Endothelial cell of umbilical vein (primary cell): Measurements from ENCODE around the gene PLEKHM2.

Experiments
- EZH2 ChIP-seq: IDR thresholded peaks from 2 replicates; pipeline ENCODE4 v1.6.1; 2012; ENCODE audit warnings: borderline replicate concordance, low read depth, mild to moderate bottlenecking, moderate library complexity, low read length, inconsistent platforms; ENCODE audit not compliant: severe bottlenecking
- GATA2 ChIP-seq: IDR thresholded peaks from 2 replicates; pipeline ENCODE4 v1.7.0; 2011; ENCODE audit warnings: low read depth, mild to moderate bottlenecking, moderate library complexity, mixed read lengths, low read length; ENCODE audit not compliant: insufficient read length, insufficient read depth
- JUN ChIP-seq: IDR thresholded peaks from 2 replicates; pipeline ENCODE4 v1.6.1; 2011; ENCODE audit warnings: borderline replicate concordance, low read depth; ENCODE audit not compliant: insufficient read length, insufficient read depth
- MYC ChIP-seq: IDR thresholded peaks from one replicate; pipeline ENCODE4 v1.6.1; 2011; ENCODE audit warnings: mild to moderate bottlenecking, low read depth, low read length
- POLR2A ChIP-seq: IDR thresholded peaks from 2 replicates; pipeline ENCODE4 v1.6.1; 2012; ENCODE audit warnings: low read depth, mild to moderate bottlenecking, control low read depth, low read length
- POLR2AphosphoS5 ChIP-seq: IDR thresholded peaks from 2 replicates; pipeline ENCODE4 v1.6.1; 2012; ENCODE audit warnings: low read depth, mild to moderate bottlenecking, control low read depth, low read length, moderate library complexity; ENCODE audit not compliant: insufficient read depth
- TF ChIP-seq, protein P1 (sequence below), 2 donors: IDR thresholded peaks; 1 replicate in 1 of 2; 2 replicates in 1 of 2; pipeline ENCODE4 v1.5.1; 2011; ENCODE audit warnings: low read length in 2 of 2, mild to moderate bottlenecking in 2 of 2, moderate library complexity in 2 of 2, control low read depth in 1 of 2, inconsistent platforms in 1 of 2, low read depth in 1 of 2; ENCODE audit not compliant: insufficient read depth in 1 of 2; ENCODE audit errors: extremely low read depth in 1 of 2

DNA sequence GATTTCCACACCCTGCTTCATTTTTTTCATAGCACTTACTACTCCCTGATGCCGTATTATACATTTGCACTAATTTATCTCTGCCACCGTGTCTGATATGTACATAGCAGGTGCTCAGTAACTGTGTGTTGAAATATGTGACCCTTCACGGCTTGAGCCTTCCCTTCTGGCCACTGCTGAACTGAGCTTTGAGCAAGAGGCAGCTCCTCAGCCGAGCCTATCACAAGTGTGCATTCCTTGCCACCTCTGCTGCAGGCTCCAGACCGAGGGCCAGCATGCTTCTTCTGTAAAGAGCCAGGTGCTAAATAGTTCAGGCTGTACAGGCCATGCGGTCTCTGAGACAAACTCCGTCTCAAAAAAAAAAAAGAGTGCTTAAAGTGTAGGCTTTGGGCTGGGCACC, 22.6 kb downstream of the PLEKHM2 start:
- TF ChIP-seq, protein P1, sequence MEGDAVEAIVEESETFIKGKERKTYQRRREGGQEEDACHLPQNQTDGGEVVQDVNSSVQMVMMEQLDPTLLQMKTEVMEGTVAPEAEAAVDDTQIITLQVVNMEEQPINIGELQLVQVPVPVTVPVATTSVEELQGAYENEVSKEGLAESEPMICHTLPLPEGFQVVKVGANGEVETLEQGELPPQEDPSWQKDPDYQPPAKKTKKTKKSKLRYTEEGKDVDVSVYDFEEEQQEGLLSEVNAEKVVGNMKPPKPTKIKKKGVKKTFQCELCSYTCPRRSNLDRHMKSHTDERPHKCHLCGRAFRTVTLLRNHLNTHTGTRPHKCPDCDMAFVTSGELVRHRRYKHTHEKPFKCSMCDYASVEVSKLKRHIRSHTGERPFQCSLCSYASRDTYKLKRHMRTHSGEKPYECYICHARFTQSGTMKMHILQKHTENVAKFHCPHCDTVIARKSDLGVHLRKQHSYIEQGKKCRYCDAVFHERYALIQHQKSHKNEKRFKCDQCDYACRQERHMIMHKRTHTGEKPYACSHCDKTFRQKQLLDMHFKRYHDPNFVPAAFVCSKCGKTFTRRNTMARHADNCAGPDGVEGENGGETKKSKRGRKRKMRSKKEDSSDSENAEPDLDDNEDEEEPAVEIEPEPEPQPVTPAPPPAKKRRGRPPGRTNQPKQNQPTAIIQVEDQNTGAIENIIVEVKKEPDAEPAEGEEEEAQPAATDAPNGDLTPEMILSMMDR (IDR thresholded peaks at IDR 0.05; ENCODE audit: extremely low read depth in 1 of 2, insufficient read depth in 1 of 2, low read depth in 1 of 2, low read length in 2 of 2): no peak
- TF ChIP-seq POLR2A: no peak
- TF ChIP-seq EZH2: no peak
- no peak for TF ChIP-seq POLR2AphosphoS5
- no peak for TF ChIP-seq JUN
- no peak for TF ChIP-seq MYC
- TF ChIP-seq GATA2: no peak
